OCI-LY1 (cell line): ENCODE data around the gene POLR2L.

Source experiments
- CTCF ChIP-seq: fragments of 200-600 bp; sonication (generic), shearing (Covaris generic); IDR thresholded peaks from 2 replicates; pipeline ENCODE4 v1.5.1; 2017; ENCODE audit warnings: mild to moderate bottlenecking, antibody characterized with exemption, low read length, moderate library complexity, mixed read lengths
- EZH2 ChIP-seq: fragments of 200-600 bp; sonication (generic), shearing (Covaris generic); IDR thresholded peaks from 2 replicates; pipeline ENCODE4 v1.8.0; 2017; ENCODE audit warnings: borderline replicate concordance, mixed run types, mild to moderate bottlenecking, antibody characterized with exemption, low read length, moderate library complexity, mixed read lengths

- TF ChIP-seq CTCF = no peak
- no peak for TF ChIP-seq EZH2
These were observed 10.4 kb upstream of the POLR2L start for GRCh38 chr11:852762-853161.
